Cortex of kidney (tissue), 1 donor: ENCODE results near the gene CRNKL1.

Source experiments
- DNase-seq: peaks from one replicate; lab custom pipeline; 2025; lab: John Stamatoyannopoulos, UW

Gene CRNKL1

DNA sequence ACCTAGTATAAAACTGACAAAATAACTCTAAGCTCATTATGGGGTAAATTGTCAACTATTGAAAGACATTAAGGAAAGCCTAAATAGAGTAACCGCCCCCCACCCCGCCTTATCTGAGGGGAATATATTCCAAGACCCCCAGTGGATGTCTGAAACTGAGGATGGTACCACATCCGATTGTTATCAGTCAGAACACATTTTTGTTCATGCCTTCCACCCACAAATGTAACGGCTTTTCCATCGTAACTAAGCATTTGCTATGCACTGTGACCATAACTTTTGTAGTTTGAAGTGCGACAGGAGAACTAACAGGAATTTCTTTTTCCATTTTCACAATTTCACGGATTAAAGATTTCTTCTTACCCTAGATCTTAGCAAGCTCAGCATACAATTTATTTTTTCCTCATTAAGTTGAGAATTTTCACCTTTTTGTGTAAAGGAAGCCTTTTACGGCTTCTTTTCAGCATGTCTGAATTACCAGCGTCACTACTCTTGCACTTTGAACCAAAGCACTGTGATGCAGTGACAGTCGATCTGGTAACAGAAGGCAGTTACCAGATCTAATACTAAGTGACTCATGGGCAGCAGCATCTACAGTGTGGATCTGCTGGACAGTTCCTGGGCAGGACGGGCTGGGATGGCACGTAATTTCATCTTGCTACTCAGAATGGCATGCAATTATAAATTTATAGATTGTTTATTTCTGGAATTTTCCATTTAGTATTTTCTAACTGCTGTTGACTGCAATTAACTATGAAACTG is 11.9 kb upstream of the CRNKL1 start:
- no peak for DNase-seq

DNA sequence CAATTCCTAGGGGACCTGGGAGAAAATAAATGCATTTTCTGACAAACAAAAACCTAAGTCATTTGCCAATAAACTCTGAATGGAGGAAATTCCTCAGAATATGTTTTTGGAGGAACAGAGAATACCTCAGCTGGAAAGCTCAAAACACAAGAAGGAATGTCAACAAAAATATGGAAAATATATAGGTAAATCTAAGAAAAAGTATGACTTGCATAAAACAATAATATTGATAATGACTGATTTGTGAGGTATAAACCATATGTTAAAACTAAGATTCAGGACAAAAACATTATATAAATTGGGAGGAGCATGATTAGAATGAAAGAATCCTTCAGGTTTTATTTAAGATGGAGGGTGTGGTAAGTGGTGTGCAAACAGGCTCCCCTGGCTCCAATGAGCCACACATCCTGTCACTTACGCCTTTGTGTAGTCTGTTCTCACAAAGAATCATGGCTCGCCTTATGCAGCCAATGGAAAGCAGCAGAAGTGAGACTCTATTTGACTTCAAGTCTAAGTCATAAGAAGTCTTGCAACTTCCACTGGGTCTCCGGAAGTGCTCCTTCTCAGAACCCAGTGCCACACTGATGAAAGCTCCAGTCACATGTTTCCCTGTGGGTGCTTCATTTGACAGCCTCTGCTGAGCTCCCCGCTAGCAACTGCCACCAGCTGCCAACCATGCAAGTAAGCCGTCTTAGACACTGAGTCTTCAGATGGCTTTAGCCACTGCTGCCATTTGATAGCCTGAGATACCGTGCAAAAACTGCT is 8.2 kb upstream of the CRNKL1 start:
- DNase-seq: no peak

DNA sequence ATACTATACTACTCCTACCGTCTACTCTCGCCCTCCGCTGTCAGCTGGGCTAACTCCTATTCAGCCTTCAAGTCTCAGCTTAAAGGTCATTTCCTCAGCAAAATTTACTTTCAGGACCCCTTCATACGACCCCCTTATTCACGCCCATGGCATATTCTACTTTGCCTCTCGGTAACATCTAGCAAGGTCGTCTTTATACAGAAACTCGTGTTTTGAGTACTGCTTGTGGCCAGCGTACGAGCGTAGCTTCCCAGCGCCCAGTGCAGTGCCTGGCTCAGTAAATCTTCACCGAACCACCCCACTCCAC is 546 bp downstream of the CRNKL1 start:
- no peak for DNase-seq

DNA sequence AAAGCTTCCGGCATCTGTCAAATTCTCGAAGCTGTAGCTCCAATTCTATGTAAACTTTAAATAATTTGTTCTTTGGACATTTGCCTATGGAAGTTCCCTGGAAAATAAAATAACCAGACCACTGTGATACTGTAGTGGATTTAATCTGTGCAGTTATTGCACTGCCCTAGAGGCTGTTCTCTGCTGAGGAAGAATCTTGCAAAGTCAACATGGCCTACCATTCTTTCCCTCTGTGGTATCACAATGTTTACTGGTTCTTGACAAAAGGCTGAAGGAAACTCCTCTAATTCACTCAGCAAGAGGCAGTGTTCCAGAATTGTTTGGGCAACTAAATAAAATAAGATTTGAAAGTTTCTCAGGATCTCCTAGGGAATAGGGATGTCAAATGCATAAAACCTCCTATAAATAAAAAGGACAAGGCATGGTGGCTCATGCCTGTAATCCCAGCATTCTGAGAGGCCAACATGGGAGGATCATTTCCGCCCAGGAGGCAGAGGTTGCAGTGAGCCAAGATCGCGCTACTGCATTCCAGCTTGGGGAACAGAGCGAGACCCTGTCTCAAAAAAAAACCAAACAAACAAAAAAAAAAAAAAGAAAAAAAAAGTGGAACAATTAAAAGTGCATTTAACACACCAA is 12.4 kb downstream of the CRNKL1 start:
- DNase-seq: no peak

DNA sequence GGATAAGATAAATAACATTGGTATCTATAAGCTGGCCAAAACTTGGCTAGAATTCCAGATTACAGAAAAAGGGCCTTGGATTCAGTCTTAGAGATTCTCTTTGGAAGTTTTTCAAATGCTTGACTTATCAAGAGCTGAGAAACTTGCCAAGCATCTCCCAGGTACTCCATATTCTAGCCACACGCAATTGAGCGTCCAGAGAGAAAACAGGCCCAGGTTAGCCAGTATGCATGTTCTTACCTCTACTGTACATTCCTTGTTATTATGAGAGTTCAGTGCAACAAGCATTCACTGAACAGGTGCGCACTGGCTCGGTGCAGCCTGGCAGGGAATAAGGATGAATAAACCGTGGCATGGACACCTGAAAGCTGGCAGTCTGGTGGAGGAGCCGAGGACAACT is 13.7 kb downstream of the CRNKL1 start:
- DNase-seq: no peak

DNA sequence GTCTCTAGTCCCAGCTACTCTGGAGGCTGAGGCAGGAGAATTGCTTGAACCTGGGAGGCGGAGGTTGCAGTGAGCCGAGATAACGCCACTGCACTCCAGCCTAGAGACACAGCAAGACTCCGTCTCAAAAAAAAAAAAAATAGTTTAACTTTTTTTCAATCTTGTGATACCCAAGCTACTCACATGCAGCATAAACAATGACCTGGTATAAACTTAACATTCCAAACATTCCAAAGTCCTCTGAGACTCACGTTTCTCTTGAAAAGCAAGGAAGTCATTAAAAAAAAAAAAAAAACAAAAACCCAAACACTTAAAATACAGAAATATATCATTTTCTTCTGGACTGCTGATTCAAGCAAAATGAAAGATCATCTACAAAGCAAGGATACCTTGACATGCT is 14.3 kb downstream of the CRNKL1 start:
- DNase-seq: no peak

DNA sequence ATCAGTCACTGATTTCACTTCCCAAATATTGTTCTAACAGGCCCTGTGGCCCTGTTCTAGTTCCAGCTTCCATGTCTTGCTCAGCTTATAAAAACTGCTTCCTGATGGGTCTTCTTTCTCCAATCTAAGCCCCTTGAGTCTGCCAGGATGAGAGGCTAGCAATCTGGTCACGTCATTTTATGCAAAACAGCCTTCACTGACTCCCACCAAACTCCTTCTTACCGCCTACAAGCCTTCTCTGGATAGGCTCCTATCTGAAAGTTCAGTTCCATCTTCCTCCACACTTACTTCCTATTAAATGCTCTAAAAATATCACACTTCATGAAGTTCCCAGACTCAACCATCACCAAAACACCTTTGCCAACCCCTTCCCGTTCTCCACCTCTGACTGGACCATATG is 15.5 kb downstream of the CRNKL1 start:
- DNase-seq: no peak

DNA sequence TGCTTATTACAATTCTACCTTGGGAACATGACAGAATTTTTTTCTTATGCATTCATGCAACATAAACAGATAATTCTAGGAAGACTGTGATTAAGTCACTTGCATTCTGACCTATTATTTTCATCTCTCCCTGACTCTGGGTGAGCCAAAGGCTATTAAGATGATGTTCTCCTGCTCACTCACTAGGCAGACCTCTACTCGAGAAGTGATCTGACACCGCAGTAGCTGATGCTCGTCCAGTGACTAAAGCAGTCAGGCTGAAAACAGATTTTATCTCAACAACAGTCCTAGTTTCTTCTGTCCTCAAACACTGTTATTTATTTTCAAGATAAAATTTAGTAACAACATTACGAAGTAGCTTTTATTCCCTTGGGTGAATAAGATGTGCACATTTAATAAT is 17.8 kb downstream of the CRNKL1 start:
- no peak for DNase-seq

DNA sequence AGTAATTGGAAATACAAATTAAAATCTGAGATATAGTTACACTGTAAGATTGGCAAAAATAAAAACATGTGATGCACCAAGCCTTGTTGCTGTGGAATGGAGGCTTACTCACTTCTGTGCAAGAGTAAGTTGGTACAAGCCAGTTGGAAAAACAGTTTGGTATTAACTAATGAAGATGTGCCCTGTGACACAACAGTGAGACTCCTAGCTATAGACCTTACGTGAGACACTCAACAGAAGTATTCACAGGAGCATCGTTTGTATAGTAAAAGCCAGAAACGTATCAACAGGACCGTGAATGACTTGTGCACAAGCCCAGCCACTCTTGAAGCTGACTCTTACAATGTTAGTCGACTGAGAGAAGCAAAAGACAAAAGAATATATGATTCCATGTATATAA is 20.5 kb downstream of the CRNKL1 start:
- DNase-seq: no peak

DNA sequence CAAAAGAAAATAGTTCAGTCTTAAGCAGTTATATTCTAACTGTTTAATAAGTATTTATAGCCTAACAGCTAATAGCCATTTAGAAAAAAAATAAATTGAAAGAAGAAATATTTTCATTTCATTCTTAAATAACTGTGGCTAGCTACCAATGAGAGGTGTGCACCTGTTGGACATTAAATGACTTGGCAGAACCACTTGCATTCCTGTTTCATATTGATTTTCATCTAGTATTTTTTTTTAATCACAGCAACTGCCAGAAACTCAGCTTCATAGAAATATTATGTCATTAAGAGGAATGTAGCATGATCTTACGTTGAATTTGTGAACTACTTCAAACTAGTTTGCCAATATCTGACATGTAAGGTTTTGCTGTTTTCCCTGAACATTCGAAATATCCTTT is 25.0 kb downstream of the CRNKL1 start:
- no peak for DNase-seq

DNA sequence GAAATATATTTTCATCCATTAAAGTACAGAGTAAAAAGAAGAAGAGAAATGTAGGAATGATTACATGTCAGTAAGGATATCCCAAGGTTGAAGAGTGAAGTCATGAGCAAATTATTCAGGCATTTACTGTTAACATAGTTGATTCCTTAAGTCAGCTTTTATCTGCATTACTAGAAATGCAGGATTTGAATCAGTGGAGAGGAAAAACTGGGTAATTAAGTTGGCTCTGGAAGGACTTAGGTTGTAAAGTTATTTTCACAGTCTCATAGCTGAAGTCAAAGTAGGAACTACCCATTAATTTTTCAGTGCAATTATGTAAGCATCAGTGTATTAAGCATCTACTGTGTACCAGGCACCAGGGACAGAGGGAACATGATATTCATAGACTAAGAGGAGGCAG is 27.3 kb downstream of the CRNKL1 start:
- DNase-seq: no peak

DNA sequence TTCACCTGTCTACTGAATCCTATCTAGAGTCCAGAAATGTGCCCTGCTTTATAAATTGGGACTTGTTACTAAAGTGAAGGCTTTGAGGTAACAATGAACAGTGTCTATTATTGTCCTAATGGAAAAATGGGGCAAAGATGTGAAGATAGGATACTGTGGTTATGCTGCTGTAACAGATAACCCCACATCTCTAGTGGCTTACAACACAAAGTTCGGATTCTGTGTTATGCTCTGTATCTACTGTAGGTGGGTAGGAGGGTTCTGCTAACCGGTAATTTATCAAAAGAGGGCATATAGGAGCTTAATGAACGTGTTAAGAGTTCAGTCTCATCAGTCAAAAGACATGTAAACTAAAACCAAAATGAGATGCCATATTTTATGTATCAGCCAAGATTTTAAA is 28.9 kb downstream of the CRNKL1 start:
- no peak for DNase-seq

DNA sequence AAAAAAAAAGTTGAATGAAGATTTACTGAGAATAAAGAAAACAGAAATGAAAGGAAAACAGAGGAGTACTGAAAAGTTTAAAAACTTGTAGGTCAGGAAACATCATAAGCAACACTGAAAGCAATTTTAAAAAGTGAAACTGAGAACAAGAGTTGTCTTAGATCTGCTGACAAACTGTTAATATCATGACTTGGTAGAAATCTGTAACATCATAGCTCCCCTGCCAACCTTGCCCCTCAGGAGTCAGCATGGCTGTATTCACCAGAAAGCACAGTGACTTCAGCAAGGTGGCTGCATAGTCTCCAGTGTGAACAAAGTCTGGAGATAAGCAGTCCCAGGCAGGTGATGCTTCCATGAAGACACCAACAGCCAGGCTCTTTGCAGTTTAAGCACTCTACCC is 29.8 kb downstream of the CRNKL1 start:
- DNase-seq: no peak

DNA sequence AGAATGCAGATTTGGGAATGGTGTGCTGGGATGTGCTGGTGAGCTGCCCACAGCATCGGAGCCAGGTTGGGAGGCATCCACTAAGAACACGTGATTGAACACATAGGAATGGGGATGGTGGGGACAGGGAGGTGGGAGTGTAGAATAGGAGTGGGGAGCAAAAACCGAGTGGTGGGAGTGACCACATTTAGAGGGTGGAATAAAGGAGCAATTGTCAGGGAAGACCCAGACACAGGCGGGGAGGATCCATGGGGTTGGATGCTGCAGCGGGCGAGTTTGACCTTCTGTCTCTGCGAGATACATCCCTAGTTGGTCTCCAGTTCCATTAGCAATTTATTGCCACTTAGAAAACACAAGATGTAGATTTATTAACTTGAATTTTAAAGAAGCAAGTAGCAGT is 30.4 kb downstream of the CRNKL1 start:
- no peak for DNase-seq

DNA sequence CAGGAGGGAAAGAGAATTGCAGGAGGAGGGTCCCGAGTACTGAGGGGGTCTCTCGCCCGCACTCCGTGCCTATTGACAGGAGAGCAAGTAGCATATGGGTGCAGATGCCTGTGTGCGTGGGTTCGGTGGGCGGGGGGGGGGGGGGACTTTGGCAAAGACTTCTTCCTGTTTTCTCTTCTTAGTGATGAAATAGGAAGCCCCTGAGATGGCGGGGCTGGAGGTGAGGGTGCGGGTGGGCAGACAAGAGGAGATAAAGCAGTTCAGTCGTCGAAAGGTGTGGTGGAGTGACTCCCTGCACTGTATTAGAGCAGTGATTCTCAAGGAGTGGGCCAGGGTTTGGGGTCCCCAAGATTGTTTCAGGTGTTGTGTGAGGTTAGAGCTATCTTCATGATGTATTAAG is 31.4 kb downstream of the CRNKL1 start:
- DNase-seq: no peak

DNA sequence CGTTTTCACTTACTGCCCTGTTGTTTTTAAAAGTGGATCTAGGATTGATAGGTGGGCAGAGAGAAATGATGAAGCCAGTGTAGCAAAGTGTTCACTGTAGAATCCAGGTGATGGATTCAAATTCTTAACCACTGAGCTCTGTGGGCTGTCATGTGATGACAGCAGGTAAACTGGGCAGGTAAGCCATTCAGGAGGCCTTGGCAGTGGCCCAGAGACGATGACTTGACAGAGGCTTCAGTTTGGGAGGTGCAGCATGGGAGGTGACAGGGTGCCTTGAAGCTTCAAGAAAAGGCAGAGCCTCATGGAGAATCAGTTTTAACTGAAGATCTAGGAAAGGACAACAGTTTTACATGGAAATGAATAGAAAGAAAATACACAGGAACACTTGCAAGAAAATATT is 33.1 kb downstream of the CRNKL1 start:
- no peak for DNase-seq

DNA sequence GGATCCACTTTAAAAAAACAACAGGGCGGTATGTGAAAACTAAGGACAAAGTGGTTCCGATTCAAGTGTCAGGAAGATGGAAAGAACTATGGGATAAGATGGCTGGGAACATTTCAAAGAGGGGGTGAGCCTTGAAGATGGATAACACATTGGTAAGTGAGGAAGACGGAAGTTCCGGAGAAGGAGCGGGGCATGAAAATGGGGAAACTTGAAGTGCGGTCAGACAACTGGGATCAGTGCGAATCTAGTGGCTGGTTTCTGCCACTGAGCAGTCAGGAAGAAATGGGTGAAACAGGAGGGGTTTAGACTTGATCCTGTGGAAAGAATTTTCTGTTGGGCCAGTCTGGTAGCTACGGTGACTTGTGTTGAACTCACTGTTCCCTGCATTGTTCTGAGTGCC is 33.9 kb downstream of the CRNKL1 start:
- no peak for DNase-seq

DNA sequence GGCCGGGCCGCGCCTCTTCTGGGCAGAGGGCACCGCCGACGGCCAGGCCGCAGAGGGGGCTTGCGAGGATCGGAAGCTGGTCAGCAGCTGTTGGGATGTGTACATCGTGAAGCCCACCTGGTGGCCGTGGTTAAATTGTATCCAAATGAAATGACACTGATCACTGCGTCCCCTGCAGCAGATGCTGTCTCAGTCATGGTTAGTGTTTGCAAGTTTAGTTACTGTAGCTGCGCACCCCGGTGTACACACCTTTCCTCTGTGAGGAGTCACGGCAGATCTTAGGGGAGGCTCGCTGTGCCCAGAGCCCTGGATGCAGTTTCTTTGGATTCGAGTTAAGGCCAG is 34.5 kb downstream of the CRNKL1 start:
- no peak for DNase-seq

DNA sequence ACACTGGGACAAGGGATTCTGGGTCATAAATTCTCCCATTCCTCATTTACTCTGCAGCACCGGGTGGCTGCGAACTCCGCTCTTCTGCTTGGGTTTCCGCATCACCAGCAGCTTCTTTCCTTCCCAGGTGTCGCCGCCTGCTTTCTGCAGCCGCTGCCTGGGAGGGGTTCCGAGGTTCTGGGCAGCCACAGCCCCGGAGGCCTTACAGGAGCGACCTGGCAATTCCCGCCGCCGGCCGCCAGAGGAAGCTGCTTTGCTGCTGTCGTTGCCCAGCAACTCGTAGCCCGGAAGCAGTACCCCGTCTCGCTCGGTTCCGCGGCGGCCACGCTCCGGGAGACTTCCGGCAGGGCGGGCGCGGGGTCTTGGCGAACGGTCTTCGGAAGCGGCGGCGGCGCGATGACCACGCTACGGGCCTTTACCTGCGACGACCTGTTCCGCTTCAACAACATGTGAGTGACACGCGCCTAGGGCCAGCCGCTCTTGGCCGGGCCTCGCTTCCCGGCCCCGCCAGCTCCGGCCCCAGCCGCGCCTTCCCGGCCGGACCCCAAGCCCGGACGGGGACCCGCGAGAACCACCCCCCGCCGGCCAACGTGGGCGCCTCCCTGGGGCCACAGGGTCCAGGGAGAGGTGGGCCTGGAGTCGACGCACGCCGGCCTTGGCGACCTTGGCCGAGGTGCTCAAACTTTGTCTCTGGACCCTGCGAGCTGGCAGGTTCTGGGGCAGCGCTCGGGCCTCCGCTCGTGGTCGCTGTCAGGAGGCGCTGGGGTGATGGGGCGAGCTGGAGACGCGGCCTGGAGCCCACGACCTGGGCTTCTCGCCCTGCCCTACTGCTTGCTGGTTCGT is 35.0 kb downstream of the CRNKL1 start, which contains the start of gene NAA20:
TSS of gene NAA20 (plus strand) at position 362 of the 843 bp plus-strand sequence. CDS start at position 397, 35 bp downstream.
- DNase-seq: peak; percentile 29

DNA sequence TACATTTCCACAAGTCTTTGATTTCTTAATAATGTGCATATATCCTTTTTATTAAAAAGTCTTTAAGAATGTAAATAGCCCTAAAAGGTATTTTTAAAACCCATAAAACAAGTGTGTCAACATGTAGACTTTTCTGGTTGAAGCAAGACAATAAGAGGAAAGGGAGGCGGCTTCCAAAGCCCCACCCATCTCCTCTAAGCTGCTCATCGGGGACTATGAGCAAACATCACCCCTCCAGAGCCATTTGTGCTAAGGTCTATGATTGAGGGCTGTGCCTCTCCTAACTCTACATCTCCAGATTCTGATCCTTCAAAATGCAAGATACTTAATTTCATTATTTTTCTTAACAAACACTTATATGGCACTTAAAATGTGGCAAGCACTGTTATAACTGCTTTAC is 37.6 kb downstream of the CRNKL1 start:
- no peak for DNase-seq

DNA sequence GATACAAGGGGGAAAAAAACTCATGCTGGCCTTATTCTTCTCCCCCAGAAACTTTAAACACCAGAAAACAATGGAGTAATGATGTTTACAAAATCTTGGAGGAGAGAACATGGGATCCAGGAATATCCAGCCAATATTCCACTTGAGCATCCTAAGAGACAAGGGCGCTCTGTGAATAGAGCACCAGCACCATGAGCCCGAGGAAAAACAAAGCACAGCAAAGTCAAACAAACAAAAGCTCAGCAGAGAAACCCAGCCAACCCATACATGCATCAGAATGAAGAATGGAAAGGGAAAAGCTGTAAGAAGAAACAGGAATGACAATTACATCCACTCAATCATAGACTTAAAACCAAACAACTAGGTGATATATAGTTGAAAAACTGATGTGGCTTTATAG is 39.7 kb downstream of the CRNKL1 start:
- no peak for DNase-seq
